ENCODE results near the gene SELENON.

The SELENON gene

DNA sequence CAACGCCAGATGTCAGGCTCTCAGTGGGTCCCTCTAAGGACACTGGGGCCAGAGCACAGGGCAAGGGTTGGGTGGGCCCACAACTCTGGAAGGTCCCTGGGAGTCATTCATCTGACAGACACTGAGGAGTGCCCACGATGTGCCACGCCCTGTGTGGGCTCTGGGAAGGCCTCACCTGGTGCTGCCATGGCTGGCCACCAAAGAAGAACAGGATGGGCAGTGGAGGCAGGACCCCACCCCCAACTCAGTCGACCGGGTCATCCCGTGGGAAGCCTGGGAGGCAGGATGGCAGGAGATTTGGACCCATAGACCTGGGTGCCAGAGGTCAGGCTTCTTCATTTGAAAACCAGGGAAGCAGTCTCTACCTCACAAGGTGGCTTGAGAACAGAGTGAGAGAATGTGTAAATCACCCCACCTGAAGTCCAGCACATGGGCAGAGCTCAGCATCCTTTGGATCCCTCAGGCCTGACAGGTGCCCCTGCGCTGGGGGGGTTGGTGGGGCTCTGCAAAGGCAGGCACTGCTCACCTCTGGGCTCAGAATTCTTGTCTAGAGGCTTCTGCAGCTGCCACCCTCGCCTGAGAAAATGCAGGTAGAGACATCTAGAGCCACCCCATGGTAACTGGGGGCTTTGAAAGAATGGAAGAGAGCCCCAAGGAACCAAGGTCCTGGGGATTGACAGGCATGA lies 1.2 kb upstream of the SELENON start:
- TF ChIP-seq CTCF (conservative IDR thresholded peaks at IDR 0.05; ENCODE audit: control insufficient read depth, insufficient read depth, low read depth, low read length), result no peak
- no peak overlapping the region for H3K4me3 ChIP-seq (ENCODE audit: control insufficient read depth, low read depth, low read length)
- no peak for DNase-seq (ENCODE audit: low read depth)

DNA sequence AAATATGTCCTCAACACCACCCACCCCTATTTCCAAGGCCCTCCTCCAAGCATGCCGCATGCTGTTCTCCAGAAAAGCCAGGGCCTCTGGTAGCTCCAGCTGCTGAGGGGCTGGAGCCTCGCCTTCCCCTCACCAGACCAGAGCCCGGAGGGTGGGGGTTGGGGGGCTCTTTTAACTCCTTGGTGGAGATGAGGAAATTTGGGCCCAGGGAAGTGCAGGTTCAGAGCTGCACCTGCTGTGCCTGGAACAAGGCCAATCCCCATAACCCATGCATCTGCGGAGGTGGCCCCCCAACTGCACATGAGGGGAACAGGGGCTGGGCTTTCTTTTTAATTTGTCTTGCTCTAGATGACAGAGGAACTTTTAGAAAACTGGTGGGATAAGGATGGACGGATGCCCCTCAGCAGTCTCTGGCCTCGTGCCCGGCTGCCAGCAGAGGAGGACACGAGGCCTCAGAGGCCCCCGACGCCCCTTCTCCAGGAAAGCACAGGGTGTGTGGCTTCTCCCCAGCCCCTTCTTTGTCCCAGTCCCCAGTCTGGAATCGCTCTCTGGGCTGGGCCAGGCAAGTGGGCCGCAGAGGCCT lies 550 bp upstream of the SELENON start:
- no peak for DNase-seq (ENCODE audit: low read depth)
- H3K4me3 ChIP-seq (ENCODE audit: control insufficient read depth, low read depth, low read length), result peak overlapping the region; percentile 45
- no peak for TF ChIP-seq CTCF (conservative IDR thresholded peaks at IDR 0.05; ENCODE audit: control insufficient read depth, insufficient read depth, low read depth, low read length)

DNA sequence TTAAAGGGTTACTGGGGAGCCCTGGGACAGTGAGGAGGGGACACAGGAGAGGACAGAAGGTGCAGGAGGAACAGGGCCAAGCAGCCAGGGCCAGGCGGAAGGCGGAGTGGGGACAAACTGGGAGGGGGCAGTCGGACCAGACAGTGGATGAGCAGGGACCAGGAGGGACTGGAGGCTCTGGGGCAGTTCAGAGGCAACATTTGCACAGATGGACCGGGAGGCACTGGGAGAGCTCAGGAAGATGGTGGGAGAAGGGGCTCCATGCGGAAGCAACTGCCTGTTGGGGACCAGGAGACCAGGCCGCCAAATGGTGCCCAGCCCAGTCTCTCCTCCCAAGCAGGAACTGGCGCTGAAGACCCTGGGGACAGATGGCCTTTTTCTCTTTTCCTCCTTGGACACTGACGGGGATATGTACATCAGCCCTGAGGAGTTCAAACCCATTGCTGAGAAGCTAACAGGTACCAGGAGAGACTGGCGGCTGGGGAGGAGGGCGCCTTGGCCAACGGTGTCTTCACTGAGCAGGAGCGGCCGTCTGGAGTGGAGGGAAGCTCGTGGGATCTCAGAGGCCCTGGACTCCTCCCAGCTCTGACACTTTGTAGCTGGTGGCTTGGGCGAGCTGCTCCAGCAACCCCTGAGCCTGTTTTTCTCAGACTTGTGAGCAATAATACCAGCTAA lies 847 bp downstream of the SELENON start:
- DNase-seq (ENCODE audit: low read depth), result no peak
- no peak for TF ChIP-seq CTCF (conservative IDR thresholded peaks at IDR 0.05; ENCODE audit: control insufficient read depth, insufficient read depth, low read depth, low read length)
- peak overlapping the region; percentile 68 for H3K4me3 ChIP-seq (ENCODE audit: control insufficient read depth, low read depth, low read length)

- peak; percentile 7 for TF ChIP-seq CTCF (conservative IDR thresholded peaks at IDR 0.05; ENCODE audit: control insufficient read depth, insufficient read depth, low read depth, low read length)
- DNase-seq (ENCODE audit: low read depth), result no peak
- H3K4me3 ChIP-seq (ENCODE audit: control insufficient read depth, low read depth, low read length), result no peak overlapping the region
These were observed 2.9 kb downstream of the SELENON start for GRCh38 chr1:25802915-25803314.

DNA sequence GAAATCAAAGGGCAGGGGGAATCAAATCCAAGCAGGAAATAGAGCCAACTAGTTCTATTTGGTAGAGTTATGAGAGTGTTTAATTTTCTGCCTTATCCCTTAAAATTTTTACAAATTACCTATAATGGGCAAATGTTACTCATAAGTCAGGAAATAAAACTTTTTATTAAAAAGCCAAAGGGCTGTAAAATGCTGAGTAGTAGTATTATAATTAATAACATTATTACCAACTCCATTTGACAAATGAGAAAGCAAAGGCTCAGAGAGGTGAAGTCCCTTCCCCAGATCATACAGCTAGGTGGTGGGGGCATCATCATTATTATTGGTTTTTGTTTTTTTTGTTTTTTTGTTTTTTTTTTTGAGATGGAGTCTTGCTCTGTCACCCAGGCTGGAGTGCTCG lies 3.4 kb downstream of the SELENON start:
- no peak overlapping the region for H3K4me3 ChIP-seq (ENCODE audit: control insufficient read depth, low read depth, low read length)
- no peak for DNase-seq (ENCODE audit: low read depth)
- no peak for TF ChIP-seq CTCF (conservative IDR thresholded peaks at IDR 0.05; ENCODE audit: control insufficient read depth, insufficient read depth, low read depth, low read length)

DNA sequence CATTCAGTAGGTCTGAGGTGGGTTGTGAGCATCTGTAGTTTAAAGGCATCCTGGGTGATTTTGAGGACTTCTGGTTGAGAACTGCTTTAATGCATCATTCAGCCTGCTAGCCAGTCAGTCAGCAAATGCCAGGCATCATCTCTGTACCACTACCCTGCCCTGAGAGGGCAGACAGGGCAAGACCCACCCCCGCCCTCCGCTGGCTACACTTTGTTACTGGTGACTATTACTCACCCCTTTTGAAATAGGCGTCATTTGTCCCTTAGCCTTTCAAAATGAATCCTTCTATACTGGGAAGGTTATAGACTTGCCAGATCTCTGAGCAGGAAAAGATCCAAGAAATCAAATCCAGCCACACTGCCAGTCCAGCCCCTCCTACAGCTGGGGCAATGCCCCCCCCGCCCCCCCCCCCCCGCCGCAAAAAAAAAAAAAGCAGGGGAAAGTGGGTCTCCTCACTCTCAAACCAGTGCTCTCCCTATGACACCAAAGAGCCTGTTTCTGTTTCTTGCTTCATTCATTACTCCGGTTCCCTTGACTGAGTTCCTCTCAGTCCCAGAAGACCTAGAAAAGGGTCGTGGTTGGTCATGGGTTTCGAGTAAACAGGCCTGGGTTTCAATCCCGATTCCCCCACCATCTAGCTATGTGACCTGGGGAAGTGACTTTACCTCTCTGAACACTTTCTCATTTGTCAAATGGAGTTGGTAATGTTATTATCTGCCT lies 4.4 kb downstream of the SELENON start:
- DNase-seq (ENCODE audit: low read depth), result peak; percentile 76
- H3K4me3 ChIP-seq (ENCODE audit: control insufficient read depth, low read depth, low read length), result no peak overlapping the region
- TF ChIP-seq CTCF (conservative IDR thresholded peaks at IDR 0.05; ENCODE audit: control insufficient read depth, insufficient read depth, low read depth, low read length), result no peak
